EH (cell line): ENCODE measurements around the gene ALKBH7.

Experiments used
- DNase-seq: peaks from one replicate; pipeline ENCODE4 v3.0.0-alpha.2; 2015; ENCODE audit warnings: low read depth

The ALKBH7 gene

DNA sequence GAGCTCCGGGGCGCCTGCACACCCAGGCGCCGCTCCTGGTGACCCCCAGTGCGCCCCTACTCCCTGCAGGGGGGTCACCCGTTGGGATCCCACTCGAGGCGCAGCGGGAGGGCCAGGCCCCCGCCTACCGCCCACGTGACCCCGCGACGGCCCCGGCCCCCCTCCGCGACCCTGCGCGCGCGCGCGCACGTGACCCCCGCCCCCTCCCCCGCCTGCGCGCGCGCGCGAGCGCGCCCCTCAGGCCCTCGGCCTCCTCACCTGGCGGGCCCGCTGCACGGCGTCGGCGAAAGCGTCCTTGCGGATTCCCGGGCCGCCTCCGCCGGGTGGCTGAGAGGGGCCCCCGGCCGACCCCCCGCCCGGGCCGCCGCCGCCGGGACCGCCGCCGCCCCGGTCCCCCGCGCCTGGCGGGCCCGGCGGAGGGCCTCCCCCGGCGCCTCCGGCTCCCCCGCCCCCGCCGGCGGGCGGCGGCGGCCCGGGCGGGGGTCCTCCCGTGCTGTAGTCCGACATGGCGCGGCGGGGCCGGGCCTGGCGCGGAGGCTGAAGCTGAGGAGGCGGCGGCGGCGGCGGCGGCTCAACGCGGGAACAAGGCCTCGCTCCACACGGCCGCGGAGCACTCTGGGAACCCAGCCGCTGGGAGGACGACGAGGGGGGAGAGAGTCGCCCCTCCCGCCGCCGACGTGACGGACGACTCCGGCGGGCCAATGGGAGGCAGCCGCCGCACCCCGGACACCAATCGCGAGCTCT lies 51.8 kb downstream of the ALKBH7 start, which contains the start of gene KHSRP:
Gene KHSRP (minus strand): TSS at position 617 of the 744 bp plus-strand sequence. CDS start 110 bp downstream, at position 507.
- DNase-seq, result peak; percentile 7
